ENCODE results near the gene RASSF7. TPM values are rescaled to one million over a fixed set of nuclear protein-coding genes. Genes with fewer than 3 reads are reported as not detected.

RASSF7 gene
- total RNA-seq, 2 donors from 2014 or later, result 7.3 to 20.6 TPM

DNA sequence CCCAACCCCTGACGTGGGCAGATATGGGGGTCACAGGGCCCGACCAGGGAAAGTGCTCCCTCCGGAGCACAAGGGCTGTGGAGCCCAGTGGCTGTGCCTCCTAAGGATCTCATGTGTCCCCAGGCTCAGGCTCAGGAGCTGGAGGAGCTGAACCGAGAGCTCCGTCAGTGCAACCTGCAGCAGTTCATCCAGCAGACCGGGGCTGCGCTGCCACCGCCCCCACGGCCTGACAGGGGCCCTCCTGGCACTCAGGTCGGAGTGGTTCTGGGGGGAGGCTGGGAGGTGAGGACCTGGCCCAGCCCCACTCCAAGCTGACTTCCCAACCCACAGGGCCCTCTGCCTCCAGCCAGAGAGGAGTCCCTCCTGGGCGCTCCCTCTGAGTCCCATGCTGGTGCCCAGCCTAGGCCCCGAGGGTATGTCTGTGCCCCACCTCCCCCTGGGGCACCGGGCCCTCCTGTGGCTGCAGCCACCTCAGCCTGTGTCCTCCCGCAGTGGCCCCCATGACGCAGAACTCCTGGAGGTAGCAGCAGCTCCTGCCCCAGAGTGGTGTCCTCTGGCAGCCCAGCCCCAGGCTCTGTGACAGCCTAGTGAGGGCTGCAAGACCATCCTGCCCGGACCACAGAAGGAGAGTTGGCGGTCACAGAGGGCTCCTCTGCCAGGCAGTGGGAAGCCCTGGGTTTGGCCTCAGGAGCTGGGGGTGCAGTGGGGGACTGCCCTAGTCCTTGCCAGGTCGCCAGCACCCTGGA lies 2.5 kb downstream of the RASSF7 start:
- ATAC-seq (ENCODE audit: insufficient number of reproducible peaks, low FRiP score, low read depth), result no peak
- Histone ChIP-seq H3K9me3 (no peaks in the 10 kb centered on the region), H3K4me3 (no peak overlapping the region), H3K27me3 (replicated peaks; ENCODE audit: insufficient read depth) (no peaks in the 10 kb centered on the region), H3K27ac (no peak overlapping the region), H3K4me1 (ENCODE audit: control insufficient read depth in 1 of 2, low read depth in 2 of 2) (peaks cover 15 to 24% of the 10 kb centered on the region in 2 donors), H3K36me3 (no peaks in the 10 kb centered on the region)
- TF ChIP-seq, protein P1, sequence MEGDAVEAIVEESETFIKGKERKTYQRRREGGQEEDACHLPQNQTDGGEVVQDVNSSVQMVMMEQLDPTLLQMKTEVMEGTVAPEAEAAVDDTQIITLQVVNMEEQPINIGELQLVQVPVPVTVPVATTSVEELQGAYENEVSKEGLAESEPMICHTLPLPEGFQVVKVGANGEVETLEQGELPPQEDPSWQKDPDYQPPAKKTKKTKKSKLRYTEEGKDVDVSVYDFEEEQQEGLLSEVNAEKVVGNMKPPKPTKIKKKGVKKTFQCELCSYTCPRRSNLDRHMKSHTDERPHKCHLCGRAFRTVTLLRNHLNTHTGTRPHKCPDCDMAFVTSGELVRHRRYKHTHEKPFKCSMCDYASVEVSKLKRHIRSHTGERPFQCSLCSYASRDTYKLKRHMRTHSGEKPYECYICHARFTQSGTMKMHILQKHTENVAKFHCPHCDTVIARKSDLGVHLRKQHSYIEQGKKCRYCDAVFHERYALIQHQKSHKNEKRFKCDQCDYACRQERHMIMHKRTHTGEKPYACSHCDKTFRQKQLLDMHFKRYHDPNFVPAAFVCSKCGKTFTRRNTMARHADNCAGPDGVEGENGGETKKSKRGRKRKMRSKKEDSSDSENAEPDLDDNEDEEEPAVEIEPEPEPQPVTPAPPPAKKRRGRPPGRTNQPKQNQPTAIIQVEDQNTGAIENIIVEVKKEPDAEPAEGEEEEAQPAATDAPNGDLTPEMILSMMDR (IDR thresholded peaks at IDR 0.05), result no peak
- DNase-seq (ENCODE audit: low spot score), result no peak

DNA sequence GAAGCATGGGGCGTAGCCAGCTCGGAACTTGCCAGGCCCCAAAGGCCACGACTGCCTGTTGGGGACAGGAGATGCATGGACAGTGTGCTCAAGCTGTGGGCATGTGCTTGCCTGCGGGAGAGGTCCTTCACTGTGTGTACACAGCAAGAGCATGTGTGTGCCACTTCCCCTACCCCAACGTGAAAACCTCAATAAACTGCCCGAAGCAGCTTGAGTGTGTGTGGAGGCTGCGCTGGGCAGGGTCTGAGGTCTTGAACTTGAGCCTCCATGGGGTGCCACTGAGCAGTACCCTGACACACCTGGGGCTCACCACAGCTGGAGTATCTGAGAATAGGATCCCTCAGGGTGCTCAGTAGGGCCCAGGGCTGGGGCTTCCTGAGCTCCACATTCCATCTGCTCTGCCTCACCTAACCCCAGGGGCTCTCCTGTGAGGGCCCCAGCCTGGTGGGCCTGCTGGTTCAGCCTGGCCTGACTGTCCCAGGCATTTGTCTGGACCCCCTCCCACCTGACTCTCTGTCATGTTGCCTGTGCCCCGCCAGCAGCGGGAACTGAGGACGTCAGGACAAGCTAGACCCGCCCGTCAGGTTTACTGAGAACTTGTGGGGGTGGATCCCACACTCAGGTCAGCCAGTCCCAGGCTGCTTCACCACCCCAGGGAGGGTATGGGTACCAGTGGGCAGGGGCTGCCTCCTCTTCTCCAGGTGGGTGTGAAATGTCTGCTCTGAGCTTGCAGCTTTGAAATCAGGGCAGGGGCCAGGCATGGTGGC lies 3.2 kb downstream of the RASSF7 start:
- Histone ChIP-seq H3K27ac (no peak overlapping the region), H3K27me3 (replicated peaks; ENCODE audit: insufficient read depth) (no peaks in the 10 kb centered on the region), H3K4me1 (ENCODE audit: control insufficient read depth in 1 of 2, low read depth in 2 of 2) (peaks cover 15 to 26% of the 10 kb centered on the region in 2 donors), H3K4me3 (no peak overlapping the region), H3K36me3 (no peaks in the 10 kb centered on the region), H3K9me3 (no peaks in the 10 kb centered on the region)
- ATAC-seq (ENCODE audit: insufficient number of reproducible peaks, low FRiP score, low read depth), result no peak
- TF ChIP-seq, protein P1 (IDR thresholded peaks at IDR 0.05), result no peak
- DNase-seq (ENCODE audit: low spot score), result no peak

DNA sequence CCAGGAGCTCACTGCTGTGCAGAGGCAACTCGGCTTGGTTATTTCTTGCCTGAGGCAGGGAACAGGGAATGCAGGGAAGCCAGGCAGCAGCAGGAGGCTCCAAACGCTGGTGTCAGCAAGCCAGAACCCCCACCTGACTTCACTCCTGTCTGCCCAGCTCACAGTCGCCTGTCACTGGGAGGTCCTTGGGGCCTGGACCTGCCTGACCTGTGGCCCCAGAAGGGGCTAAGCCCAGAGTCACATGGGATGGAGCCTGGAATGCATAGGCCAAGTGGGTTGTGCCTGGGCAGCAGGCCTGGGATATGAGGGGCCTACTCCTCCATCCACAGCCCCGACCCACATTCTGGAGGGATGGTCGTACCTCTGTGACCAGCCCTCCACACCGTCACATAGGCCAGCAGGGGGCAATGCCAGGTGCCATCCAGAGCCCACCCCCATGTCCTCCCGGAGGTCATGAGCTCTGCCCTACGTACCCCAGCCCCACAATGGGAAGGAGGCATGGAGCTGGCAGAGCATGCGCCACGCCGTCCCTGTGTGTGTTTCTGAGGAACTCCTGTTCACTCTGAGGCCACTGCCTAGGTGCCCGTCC lies 5.2 kb downstream of the RASSF7 start:
- TF ChIP-seq, protein P1 (IDR thresholded peaks at IDR 0.05), result no peak
- no peak overlapping the region for H3K27ac ChIP-seq
- no peak overlapping the region for H3K4me3 ChIP-seq
- peaks cover 9 to 24% of the 10 kb centered on the region in 2 donors for H3K4me1 ChIP-seq (ENCODE audit: control insufficient read depth in 1 of 2, low read depth in 2 of 2)
- no peaks in the 10 kb centered on the region for H3K27me3 ChIP-seq (replicated peaks; ENCODE audit: insufficient read depth)
- H3K36me3 ChIP-seq, result no peaks in the 10 kb centered on the region
- no peaks in the 10 kb centered on the region for H3K9me3 ChIP-seq
- DNase-seq (ENCODE audit: low spot score), result no peak
- ATAC-seq (ENCODE audit: insufficient number of reproducible peaks, low FRiP score, low read depth), result no peak

DNA sequence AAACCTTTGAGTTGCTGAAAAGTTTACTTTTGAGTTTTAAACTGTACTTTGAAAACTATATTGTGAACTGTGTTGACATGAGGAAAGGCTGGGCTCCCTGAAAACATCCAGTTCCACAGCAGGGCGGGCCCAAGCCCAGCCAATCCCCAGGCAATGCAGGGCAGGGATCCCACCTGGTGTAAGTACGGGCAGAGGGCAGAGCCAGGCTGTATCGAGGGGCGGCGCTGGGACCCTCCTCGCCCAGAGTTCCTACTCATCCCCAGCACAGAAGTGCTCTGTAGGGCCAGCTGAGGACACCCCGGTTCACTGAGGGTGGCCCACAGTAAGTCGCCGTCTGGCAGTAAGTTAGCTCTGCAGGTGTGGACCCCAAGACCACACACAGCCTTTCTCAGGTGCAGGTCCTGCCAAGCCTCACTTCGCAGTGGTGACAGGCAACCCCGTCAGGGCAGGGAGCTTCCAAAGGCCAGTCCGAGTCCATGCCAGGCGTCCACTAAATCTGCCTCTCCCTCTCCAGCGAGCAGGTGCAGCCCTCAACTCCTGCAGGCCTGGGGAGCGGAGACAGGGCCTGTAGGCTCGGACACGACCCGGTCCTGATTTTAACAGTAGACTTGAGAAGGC lies 6.3 kb downstream of the RASSF7 start:
- Histone ChIP-seq H3K4me1 (ENCODE audit: control insufficient read depth in 1 of 2, low read depth in 2 of 2) (peaks cover 3 to 16% of the 10 kb centered on the region in 2 donors), H3K4me3 (peak overlapping the region; percentile 88), H3K36me3 (no peaks in the 10 kb centered on the region)

More for the DNA sequence above, 6.3 kb downstream of the RASSF7 start:
- no peaks in the 10 kb centered on the region for H3K27me3 ChIP-seq (replicated peaks; ENCODE audit: insufficient read depth)
- no peak for DNase-seq (ENCODE audit: low spot score)
- no peaks in the 10 kb centered on the region for H3K9me3 ChIP-seq
- TF ChIP-seq, protein P1 (IDR thresholded peaks at IDR 0.05), result no peak
- peak overlapping the region; percentile 75 to 76 for H3K27ac ChIP-seq
- no peak for ATAC-seq (ENCODE audit: insufficient number of reproducible peaks, low FRiP score, low read depth)
